Colonic mucosa (tissue), 4 donors: ENCODE results near the gene FAN1. TPM values are rescaled to one million over a fixed set of nuclear protein-coding genes. Genes with fewer than 3 reads are reported as not detected.
A peak's percentile ranks its signal among the peaks of the same experiment; 100 is the strongest.

Experiments
- DNase-seq: peaks from one replicate; pipeline ENCODE4 v3.0.0-alpha.2; 2020
- H3K27ac ChIP-seq: fragments of 200-600 bp; one replicate; pipeline ENCODE4 v1.8.0; 2021
- H3K27me3 ChIP-seq: fragments of 200-600 bp; one replicate; pipeline ENCODE4 v1.8.0; 2021
- H3K36me3 ChIP-seq: fragments of 200-600 bp; one replicate; pipeline ENCODE4 v1.8.0; 2021
- H3K4me1 ChIP-seq: fragments of 200-600 bp; one replicate; pipeline ENCODE4 v1.8.0; 2021; ENCODE audit warnings: mild to moderate bottlenecking
- H3K4me3 ChIP-seq: fragments of 200-600 bp; one replicate; pipeline ENCODE4 v1.8.0; 2021
- H3K9ac ChIP-seq, 2 donors: one replicate each; pipeline ENCODE4 v1.7.0; 2013; ENCODE audit warnings: control low read depth in 2 of 2, low read depth in 2 of 2, low read length in 2 of 2
- H3K9me3 ChIP-seq: fragments of 200-600 bp; one replicate; pipeline ENCODE4 v1.8.0; 2021
- CTCF ChIP-seq: fragments of 200-600 bp; IDR thresholded peaks from one replicate; pipeline ENCODE4 v1.8.0; 2022; ENCODE audit warnings: antibody characterized with exemption, mild to moderate bottlenecking
- intact Hi-C: fragments of 100-400 bp; cut with DNase I; formaldehyde crosslinking; loops from one replicate; pipeline ENCODE4 v1.14.1; 2022
- total RNA-seq, 2 donors: library from RNA; stranded (reverse); fragmentation: NEBNext Ultra II Directional in 1 of 2; extraction: Animal tissue kit (Norgen Biotek cat#: 25700) in 1 of 2; gene quantifications; one replicate each; pipeline ENCODE4 v1.2.1, GENCODE V29; 2021
- donor health status: healthy.
- donor health status: DM: no; HTN: no; CAD: no.
- donor health status: DM: no; HTN: no; CAD: no.

Gene FAN1
- total RNA-seq, 2 donors from 2014 or later, result 12.0 to 22.2 TPM

- no peak for DNase-seq
- H3K4me1 ChIP-seq, result peaks cover 3% of the 10 kb centered on the region
- no peak overlapping the region for H3K27ac ChIP-seq
- H3K4me3 ChIP-seq, result no peak overlapping the region
- intact Hi-C loops, result no loop called here
- H3K27me3 ChIP-seq, result no peaks in the 10 kb centered on the region
- TF ChIP-seq CTCF, result no peak
- no peak overlapping the region for H3K9ac ChIP-seq
- no peaks in the 10 kb centered on the region for H3K9me3 ChIP-seq
- H3K36me3 ChIP-seq, result no peaks in the 10 kb centered on the region
These were observed 75.7 kb downstream of the FAN1 start for GRCh38 chr15:30979457-30979856.

GRCh38 chr15:30984118-30984517 lies 80.4 kb downstream of the FAN1 start:
- no peak for TF ChIP-seq CTCF
- H3K4me3 ChIP-seq, result no peak overlapping the region
- H3K27ac ChIP-seq, result no peak overlapping the region
- H3K36me3 ChIP-seq, result no peaks in the 10 kb centered on the region
- no peaks in the 10 kb centered on the region for H3K27me3 ChIP-seq
- H3K9me3 ChIP-seq, result no peaks in the 10 kb centered on the region
- intact Hi-C loops, result loop anchor here (10.0 kb wide), 1 partner anchor 141 kb away; no protein-coding TSS in a partner anchor
- no peak overlapping the region for H3K9ac ChIP-seq
- peaks cover 11% of the 10 kb centered on the region for H3K4me1 ChIP-seq
- no peak for DNase-seq

GRCh38 chr15:30984542-30984941 lies 80.8 kb downstream of the FAN1 start:
- no peak overlapping the region for H3K9ac ChIP-seq
- H3K36me3 ChIP-seq, result no peaks in the 10 kb centered on the region
- DNase-seq, result no peak
- no peaks in the 10 kb centered on the region for H3K9me3 ChIP-seq
- H3K4me1 ChIP-seq, result peaks cover 11% of the 10 kb centered on the region
- no peak for TF ChIP-seq CTCF
- H3K27ac ChIP-seq, result no peak overlapping the region
- no peak overlapping the region for H3K4me3 ChIP-seq
- intact Hi-C loops, result loop anchor here (10.0 kb wide), 1 partner anchor 140 kb away; no protein-coding TSS in a partner anchor
- no peaks in the 10 kb centered on the region for H3K27me3 ChIP-seq

- Histone ChIP-seq H3K36me3 (no peaks in the 10 kb centered on the region), H3K9ac (no peak overlapping the region), H3K4me3 (no peak overlapping the region), H3K9me3 (no peaks in the 10 kb centered on the region), H3K27ac (no peak overlapping the region), H3K27me3 (no peaks in the 10 kb centered on the region), H3K4me1 (peaks cover 11% of the 10 kb centered on the region)
- intact Hi-C loops, result loop anchor here (10.0 kb wide), 1 partner anchor 140 kb away; no protein-coding TSS in a partner anchor
- DNase-seq, result no peak
- TF ChIP-seq CTCF, result no peak
These were observed 81.4 kb downstream of the FAN1 start for GRCh38 chr15:30985081-30985531.

- intact Hi-C loops, result no loop called here
- Histone ChIP-seq H3K36me3 (no peaks in the 10 kb centered on the region), H3K4me3 (peak overlapping the region; percentile 83), H3K4me1 (peaks cover 6% of the 10 kb centered on the region), H3K27ac (peak overlapping the region; percentile 98), H3K27me3 (no peaks in the 10 kb centered on the region), H3K9ac (peak overlapping the region in 1 of 2 donors; percentile 97), H3K9me3 (no peaks in the 10 kb centered on the region)
- no peak for TF ChIP-seq CTCF
- DNase-seq, result no peak
These were observed 86.3 kb downstream of the FAN1 start for GRCh38 chr15:30990036-30990435.
